ENCODE data around the gene LRFN5. TPM values are rescaled to one million over a fixed set of nuclear protein-coding genes. Genes with fewer than 3 reads are reported as not detected.

The LRFN5 gene
- total and polyA plus RNA-seq, 2 of the 8 experiments (the other 6 are each of a cell fraction or from before 2014, with no cell fraction given), result 0.85 to 4.7 TPM

DNA sequence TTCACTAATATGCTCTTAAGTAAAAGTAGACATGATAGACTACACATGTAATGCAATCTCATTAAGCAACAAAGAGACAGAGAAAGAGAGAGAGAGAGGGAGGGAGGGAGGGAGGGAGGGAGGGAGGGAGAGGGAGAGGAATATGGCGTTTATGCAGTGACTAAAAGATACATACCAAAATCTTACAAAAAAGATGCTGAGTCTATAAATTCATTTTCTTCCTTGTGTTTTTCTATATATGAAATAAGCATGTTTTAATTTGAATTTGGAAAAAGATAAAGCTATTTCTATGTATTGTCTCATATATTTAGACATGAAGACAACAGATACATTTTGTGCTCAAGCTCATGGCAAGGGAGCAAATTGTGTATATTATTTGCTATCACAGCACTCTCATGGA, 44.1 kb downstream of the LRFN5 start:
- Histone ChIP-seq H4K20me1 (replicated peaks in 1 of 2; ENCODE audit: control insufficient read depth in 1 of 2, insufficient read depth in 2 of 2, low read length in 2 of 2) (no peaks in the 10 kb centered on the region), H3K36me3 (ENCODE audit: control insufficient read depth in 2 of 4, insufficient read depth in 4 of 4, low read length in 3 of 4) (no peaks in the 10 kb centered on the region), H2BK12ac (ENCODE audit: low read depth, low read length) (no peak overlapping the region), H3K4me2 (ENCODE audit: insufficient read depth in 1 of 2, low read depth in 2 of 2, low read length in 2 of 2) (no peak overlapping the region), H3K18ac (ENCODE audit: extremely low read depth, low read length) (no peak overlapping the region), H2BK5ac (ENCODE audit: low read depth, low read length) (no peak overlapping the region), H4K91ac (replicated peaks; ENCODE audit: insufficient read length, low read length) (no peak overlapping the region), H3K79me1 (ENCODE audit: low read depth, low read length) (no peaks in the 10 kb centered on the region), H4K5ac (ENCODE audit: insufficient read length, low read depth, low read length) (no peak overlapping the region), H3K23me2 (ENCODE audit: low read depth, low read length) (no peaks in the 10 kb centered on the region), H2BK120ac (replicated peaks; ENCODE audit: low read depth, low read length) (no peak overlapping the region), H4K8ac (ENCODE audit: extremely low read depth, insufficient read depth, low read length) (no peak overlapping the region), H3K23ac (ENCODE audit: insufficient read length) (no peak overlapping the region), H3K4me1 (replicated peaks in 1 of 4; ENCODE audit: control insufficient read depth in 3 of 4, insufficient read depth in 4 of 4, low read length in 3 of 4) (no peaks in the 10 kb centered on the region), H2AFZ (ENCODE audit: low read length) (no peak overlapping the region), H2BK20ac (ENCODE audit: low read length) (no peak overlapping the region), H3K27ac (ENCODE audit: low read depth, low read length) (no peak overlapping the region), H2AK5ac (ENCODE audit: low read depth, low read length) (no peak overlapping the region), H3K9me3 (ENCODE audit: insufficient read depth in 2 of 2, low read depth in 1 of 2, low read length in 1 of 2) (no peaks in the 10 kb centered on the region), H3K9ac (replicated peaks in 1 of 4; ENCODE audit: extremely low read depth in 1 of 4, low read depth in 3 of 4, low read length in 3 of 4) (no peak overlapping the region), H3K14ac (ENCODE audit: insufficient read length) (no peak overlapping the region), H2BK15ac (ENCODE audit: low read length) (no peak overlapping the region), H3K79me2 (ENCODE audit: control insufficient read depth in 1 of 2, insufficient read depth in 2 of 2, low read length in 2 of 2) (no peaks in the 10 kb centered on the region), H3K27me3 (replicated peaks in 1 of 4; ENCODE audit: control insufficient read depth in 3 of 4, extremely low read depth in 1 of 4, insufficient read depth in 3 of 4, low read length in 3 of 4) (no peaks in the 10 kb centered on the region), H3K4ac (replicated peaks; ENCODE audit: insufficient read length, low read depth, low read length) (no peak overlapping the region), H3K56ac (replicated peaks; ENCODE audit: insufficient read length, low read depth, low read length) (no peak overlapping the region), H3K4me3 (ENCODE audit: extremely low read depth in 1 of 4, insufficient read depth in 2 of 4, low read depth in 3 of 4, low read length in 4 of 4) (no peak overlapping the region)
- no peak for FAIRE-seq
- no CpG with 5 or more reads among the region's 1 CpG for WGBS, 2 experiments (ENCODE audit: extremely low coverage in 1 of 2, insufficient coverage in 1 of 2, insufficient read length in 1 of 2, insufficient replicate concordance in 2 of 2, low coverage in 1 of 2, low lambda C conversion rate in 2 of 2, missing lambda C conversion rate in 1 of 2)
- ChIA-PET CTCF (ENCODE audit: partially characterized antibody) (interaction anchor here (0.7 kb wide), 1 partner anchor 445 kb away, joined by 3 read pairs; no protein-coding TSS in a partner anchor), POLR2A (ENCODE audit: partially characterized antibody) (no interaction called here)
- no peak for DNase-seq (ENCODE audit: low read depth in 1 of 2, low spot score in 2 of 2)
- TF ChIP-seq EGR1 (IDR thresholded peaks at IDR 0.05; ENCODE audit: borderline replicate concordance, low read depth, low read length) (no peak), TCF12 (IDR thresholded peaks at IDR 0.05; ENCODE audit: low read depth, low read length) (no peak), ASH2L (IDR thresholded peaks at IDR 0.05; ENCODE audit: low read length) (no peak), SP4 (IDR thresholded peaks at IDR 0.05; ENCODE audit: low read length) (no peak)

All from H1 (cell line).